Neutrophil (primary cell): ENCODE data around the gene PAXX.

Source experiments
- H3K27ac ChIP-seq: fragments of 200-600 bp; sonication (generic); 2 replicates; pipeline ENCODE4 v1.5.1; 2016; ENCODE audit warnings: mild to moderate bottlenecking, moderate library complexity
- H3K27me3 ChIP-seq: fragments of 200-600 bp; sonication (generic); 2 replicates; pipeline ENCODE4 v1.6.0; 2016; ENCODE audit warnings: mild to moderate bottlenecking
- H3K36me3 ChIP-seq: fragments of 200-600 bp; sonication (generic); 2 replicates; pipeline ENCODE4 v1.5.1; 2017
- H3K4me1 ChIP-seq, 2 experiments: fragments of 200-600 bp in 1 of 2; sonication (generic) in 1 of 2; 1 replicate in 1 of 2; 2 replicates in 1 of 2; pipeline versions ENCODE4 v1.5.1 to v1.6.1; 2013 to 2016; ENCODE audit warnings: low read depth in 1 of 2, low read length in 1 of 2, mild to moderate bottlenecking in 1 of 2, moderate library complexity in 1 of 2; ENCODE audit not compliant: control insufficient read depth in 1 of 2, insufficient read depth in 1 of 2
- H3K4me3 ChIP-seq, 2 experiments: fragments of 200-600 bp in 1 of 2; sonication (generic) in 1 of 2; 1 replicate in 1 of 2; 2 replicates in 1 of 2; pipeline ENCODE4 v1.5.1; 2013 to 2016; ENCODE audit warnings: low read depth in 1 of 2, low read length in 1 of 2, mild to moderate bottlenecking in 1 of 2, moderate library complexity in 1 of 2
- H3K9me3 ChIP-seq: fragments of 200-600 bp; sonication (generic); 2 replicates; pipeline ENCODE4 v1.5.1; 2016
- CTCF ChIP-seq: fragments of 200-600 bp; sonication (generic); IDR thresholded peaks from 2 replicates; pipeline ENCODE4 v1.5.1; 2016; ENCODE audit warnings: antibody characterized with exemption

Gene PAXX

GRCh38 chr9:136991993-136992818 is at the start of gene PAXX:
TSS of gene PAXX (plus strand) at chr9:136992422. CDS start at chr9:136992444, 22 bp downstream.
- Histone ChIP-seq H3K4me1 (peaks cover 28 to 56% of the 10 kb centered on the region in 2 experiments), H3K4me3 (peak within 1 kb of the TSS; percentile 75 to 93), H3K27ac (peak within 1 kb of the TSS; percentile 94), H3K27me3 (peaks cover 72% of the 10 kb centered on the region), H3K36me3 (no peaks in the 10 kb centered on the region), H3K9me3 (no peaks in the 10 kb centered on the region)
- TF ChIP-seq CTCF: peak; percentile 40

DNA sequence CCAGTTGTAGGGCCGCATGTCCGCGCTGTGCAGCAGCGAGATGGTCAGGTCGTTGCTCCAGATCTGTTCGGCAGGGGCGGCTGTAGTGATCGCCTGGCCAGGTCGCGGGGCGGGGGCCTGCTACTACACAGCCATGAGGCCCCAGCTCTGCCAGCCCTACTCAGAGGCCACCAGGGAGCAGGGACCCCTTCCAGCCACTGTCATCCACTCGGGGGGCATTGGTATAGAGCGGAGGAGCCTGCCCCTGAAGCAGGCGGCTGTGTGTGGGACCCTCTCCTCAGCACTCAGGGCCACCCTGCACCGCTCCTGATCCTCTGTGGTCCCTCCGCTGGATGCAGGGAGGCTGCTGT is 49.4 kb upstream of the PAXX start:
- no peaks in the 10 kb centered on the region for H3K27me3 ChIP-seq
- no peak for TF ChIP-seq CTCF
- no peak overlapping the region for H3K27ac ChIP-seq
- peaks cover 43% of the 10 kb centered on the region for H3K36me3 ChIP-seq
- no peaks in the 10 kb centered on the region for H3K9me3 ChIP-seq
- H3K4me3 ChIP-seq: peak overlapping the region in 1 of 2 experiments; percentile 78
- peaks cover 17 to 18% of the 10 kb centered on the region in 2 experiments for H3K4me1 ChIP-seq

- Histone ChIP-seq H3K9me3 (no peaks in the 10 kb centered on the region), H3K36me3 (peaks cover 43% of the 10 kb centered on the region), H3K27ac (peak overlapping the region; percentile 94), H3K27me3 (no peaks in the 10 kb centered on the region), H3K4me3 (peak overlapping the region; percentile 78 to 83), H3K4me1 (peaks cover 17 to 18% of the 10 kb centered on the region in 2 experiments)
- TF ChIP-seq CTCF: no peak
Measured at GRCh38 chr9:136943291-136944211, 48.7 kb upstream of the PAXX start.

- H3K27ac ChIP-seq: peak overlapping the region; percentile 94
- H3K27me3 ChIP-seq: no peaks in the 10 kb centered on the region
- peak overlapping the region; percentile 78 to 83 for H3K4me3 ChIP-seq
- no peak for TF ChIP-seq CTCF
- peaks cover 42% of the 10 kb centered on the region for H3K36me3 ChIP-seq
- H3K9me3 ChIP-seq: no peaks in the 10 kb centered on the region
- H3K4me1 ChIP-seq: peaks cover 18 to 21% of the 10 kb centered on the region in 2 experiments
Measured at GRCh38 chr9:136944212-136944518, 48.1 kb upstream of the PAXX start.

- Histone ChIP-seq H3K36me3 (peaks cover 36% of the 10 kb centered on the region), H3K4me1 (peaks cover 22 to 24% of the 10 kb centered on the region in 2 experiments), H3K27ac (peak within 1 kb of the TSS; percentile 94), H3K9me3 (no peaks in the 10 kb centered on the region), H3K27me3 (no peaks in the 10 kb centered on the region), H3K4me3 (peak within 1 kb of the TSS; percentile 78 to 83)
- peak; percentile 99 for TF ChIP-seq CTCF
Measured at GRCh38 chr9:136944519-136945332, 47.5 kb upstream of the PAXX start, which contains the start of the genes C8G and FBXW5. TSS of gene C8G (plus strand) at chr9:136945243. CDS start at chr9:136945321, 78 bp downstream. TSS of gene FBXW5 (minus strand) at chr9:136944738. CDS start at chr9:136944083, 655 bp downstream.
